ENCODE results near the gene SAMD7.

SAMD7 gene

GRCh38 chr3:169913323-169913722, 2.0 kb downstream of the SAMD7 start:
- Histone ChIP-seq H3K27ac (ENCODE audit: extremely low read depth, low read depth, low read length) (no peak overlapping the region), H3K4me3 (ENCODE audit: low read depth, low read length) (no peak overlapping the region), H3K9me3 (ENCODE audit: control insufficient read depth, insufficient read depth, low read depth, low read length) (no peaks in the 10 kb centered on the region), H3K36me3 (ENCODE audit: control insufficient read depth in 2 of 2, insufficient read depth in 1 of 2, low read length in 2 of 2) (no peaks in the 10 kb centered on the region), H3K4me1 (ENCODE audit: control insufficient read depth, insufficient read depth, low read length) (no peaks in the 10 kb centered on the region)
- no peak for TF ChIP-seq ZNF140 (tag by site-specific recombination; IDR thresholded peaks at IDR 0.05)
- TF ChIP-seq PRDM2 (tag by site-specific recombination; IDR thresholded peaks at IDR 0.05; ENCODE audit: borderline replicate concordance) = no peak
- no peak for TF ChIP-seq ZFP3 (tag by site-specific recombination; IDR thresholded peaks at IDR 0.05; ENCODE audit: low read depth)
- TF ChIP-seq ZSCAN4 (tag by site-specific recombination; IDR thresholded peaks at IDR 0.05) = no peak
- no peak for TF ChIP-seq WT1 (tag by site-specific recombination; IDR thresholded peaks at IDR 0.05)
- no peak for TF ChIP-seq ZBTB7A (tag by site-specific recombination; IDR thresholded peaks at IDR 0.05; ENCODE audit: low read depth)
- TF ChIP-seq ZXDB (tag by site-specific recombination; IDR thresholded peaks at IDR 0.05) = no peak
- no peak for TF ChIP-seq ZNF280C (tag by site-specific recombination; IDR thresholded peaks at IDR 0.05)
- no peak for TF ChIP-seq ZNF248 (tag by site-specific recombination; IDR thresholded peaks at IDR 0.05)
- TF ChIP-seq ZNF311 (tag by site-specific recombination; IDR thresholded peaks at IDR 0.05; ENCODE audit: borderline replicate concordance) = no peak
- no peak for TF ChIP-seq REPIN1 (tag by site-specific recombination; IDR thresholded peaks at IDR 0.05; ENCODE audit: low read depth)
- no peak for TF ChIP-seq ZNF148 (tag by site-specific recombination; IDR thresholded peaks at IDR 0.05; ENCODE audit: borderline replicate concordance)
- no peak for TF ChIP-seq ZNF473 (tag by site-specific recombination; IDR thresholded peaks at IDR 0.05)
- TF ChIP-seq INSM2 (tag by site-specific recombination; IDR thresholded peaks at IDR 0.05) = no peak
- no peak for TF ChIP-seq KLF9 (tag by site-specific recombination; IDR thresholded peaks at IDR 0.05; ENCODE audit: low read depth)
- CTCF ChIA-PET = no interaction called here
- POLR2A ChIA-PET = no interaction called here

Data from HEK293 (cell line).